ENCODE measurements around the gene ERLIN1.
A peak's percentile ranks its signal among the peaks of the same experiment; 100 is the strongest.
"Not testable (repeated sequence)": the region's sequence is repeated elsewhere in the genome, so short reads cannot be mapped to it uniquely, and the experiment has no call there.

Gene ERLIN1

GRCh38 chr10:100125335-100125734 is 60.5 kb downstream of the ERLIN1 start:
- not testable (repeated sequence) for H3K4me3 ChIP-seq (replicated peaks; ENCODE audit: insufficient read depth, low read length); DNase-seq (ENCODE audit: low read depth in 1 of 2, low spot score in 1 of 2); H3K27me3 ChIP-seq (ENCODE audit: insufficient read depth, poor library complexity, severe bottlenecking); H3K27ac ChIP-seq (replicated peaks)
- TF ChIP-seq SPI1 (IDR thresholded peaks at IDR 0.05; ENCODE audit: borderline replicate concordance, low read depth), result peak; percentile 87

- Histone ChIP-seq H3K27me3 (ENCODE audit: insufficient read depth, poor library complexity, severe bottlenecking) (no peaks in the 10 kb centered on the region), H3K27ac (replicated peaks) (no peak overlapping the region), H3K4me3 (replicated peaks; ENCODE audit: insufficient read depth, low read length) (no peak overlapping the region)
- DNase-seq (ENCODE audit: low read depth in 1 of 2, low spot score in 1 of 2), result no peak
- TF ChIP-seq SPI1 (IDR thresholded peaks at IDR 0.05; ENCODE audit: borderline replicate concordance, low read depth) (no peak), POLR2AphosphoS5 (IDR thresholded peaks at IDR 0.05; ENCODE audit: low read depth) (no peak), CTCF (IDR thresholded peaks at IDR 0.05; ENCODE audit: insufficient read depth, low read length) (no peak), GABPA (IDR thresholded peaks at IDR 0.05; ENCODE audit: low read depth) (no peak), REST (IDR thresholded peaks at IDR 0.05; ENCODE audit: insufficient replicate concordance, low read depth) (no peak)
Observed at GRCh38 chr10:100124097-100124496, 61.7 kb downstream of the ERLIN1 start.

- no peak for TF ChIP-seq CTCF (IDR thresholded peaks at IDR 0.05; ENCODE audit: insufficient read depth, low read length)
- no peak for TF ChIP-seq GABPA (IDR thresholded peaks at IDR 0.05; ENCODE audit: low read depth)
- no peak for TF ChIP-seq SPI1 (IDR thresholded peaks at IDR 0.05; ENCODE audit: borderline replicate concordance, low read depth)
- no peak for TF ChIP-seq POLR2AphosphoS5 (IDR thresholded peaks at IDR 0.05; ENCODE audit: low read depth)
- TF ChIP-seq REST (IDR thresholded peaks at IDR 0.05; ENCODE audit: insufficient replicate concordance, low read depth), result no peak
- no peak for DNase-seq (ENCODE audit: low read depth in 1 of 2, low spot score in 1 of 2)
- Histone ChIP-seq H3K27me3 (ENCODE audit: insufficient read depth, poor library complexity, severe bottlenecking) (no peaks in the 10 kb centered on the region), H3K27ac (replicated peaks) (no peak overlapping the region), H3K4me3 (replicated peaks; ENCODE audit: insufficient read depth, low read length) (no peak overlapping the region)
Observed at GRCh38 chr10:100122780-100123179, 63.0 kb downstream of the ERLIN1 start.

GRCh38 chr10:100120550-100120949 is 65.3 kb downstream of the ERLIN1 start:
- no peak overlapping the region for H3K4me3 ChIP-seq (replicated peaks; ENCODE audit: insufficient read depth, low read length)
- DNase-seq (ENCODE audit: low read depth in 1 of 2, low spot score in 1 of 2), result no peak
- TF ChIP-seq CTCF (IDR thresholded peaks at IDR 0.05; ENCODE audit: insufficient read depth, low read length), result no peak

More at GRCh38 chr10:100120550-100120949, 65.3 kb downstream of the ERLIN1 start:
- Histone ChIP-seq H3K27me3 (ENCODE audit: insufficient read depth, poor library complexity, severe bottlenecking) (no peaks in the 10 kb centered on the region), H3K27ac (replicated peaks) (no peak overlapping the region)

All from HL-60 (cell line).